ENCODE results near the gene WDR77.

DNA sequence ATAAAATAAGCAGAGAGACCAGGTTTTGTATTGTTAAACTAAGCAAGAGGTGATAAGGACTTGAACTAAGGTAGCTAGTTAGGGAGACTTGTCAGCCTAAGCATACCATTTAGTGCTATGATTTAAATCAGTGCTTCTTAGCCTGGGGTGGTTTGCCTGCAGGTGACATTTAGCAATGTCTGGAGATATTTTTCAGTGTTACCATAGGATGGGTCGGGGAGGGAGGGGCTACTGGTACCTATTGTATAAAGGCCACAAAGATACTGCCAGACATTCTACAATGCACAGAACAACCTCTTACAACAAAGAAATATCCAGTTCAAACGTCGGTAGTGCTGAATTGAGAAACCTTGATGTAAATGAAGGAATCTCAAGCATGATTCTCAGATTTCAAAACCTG is 3.5 kb upstream of the WDR77 start:
- TF ChIP-seq POLR2A (IDR thresholded peaks at IDR 0.05), result no peak
- TF ChIP-seq, protein P1, sequence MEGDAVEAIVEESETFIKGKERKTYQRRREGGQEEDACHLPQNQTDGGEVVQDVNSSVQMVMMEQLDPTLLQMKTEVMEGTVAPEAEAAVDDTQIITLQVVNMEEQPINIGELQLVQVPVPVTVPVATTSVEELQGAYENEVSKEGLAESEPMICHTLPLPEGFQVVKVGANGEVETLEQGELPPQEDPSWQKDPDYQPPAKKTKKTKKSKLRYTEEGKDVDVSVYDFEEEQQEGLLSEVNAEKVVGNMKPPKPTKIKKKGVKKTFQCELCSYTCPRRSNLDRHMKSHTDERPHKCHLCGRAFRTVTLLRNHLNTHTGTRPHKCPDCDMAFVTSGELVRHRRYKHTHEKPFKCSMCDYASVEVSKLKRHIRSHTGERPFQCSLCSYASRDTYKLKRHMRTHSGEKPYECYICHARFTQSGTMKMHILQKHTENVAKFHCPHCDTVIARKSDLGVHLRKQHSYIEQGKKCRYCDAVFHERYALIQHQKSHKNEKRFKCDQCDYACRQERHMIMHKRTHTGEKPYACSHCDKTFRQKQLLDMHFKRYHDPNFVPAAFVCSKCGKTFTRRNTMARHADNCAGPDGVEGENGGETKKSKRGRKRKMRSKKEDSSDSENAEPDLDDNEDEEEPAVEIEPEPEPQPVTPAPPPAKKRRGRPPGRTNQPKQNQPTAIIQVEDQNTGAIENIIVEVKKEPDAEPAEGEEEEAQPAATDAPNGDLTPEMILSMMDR (IDR thresholded peaks at IDR 0.05), result no peak

Measured in vagina (tissue), 2 donors.